C4-2B (cell line): ENCODE measurements around the gene SLC24A4.

Experiments
- H3K27ac ChIP-seq: fragments of 450-650 bp; 2 replicates; pipeline ENCODE4 v1.5.1; 2017
- CTCF ChIP-seq: fragments of 450-650 bp; conservative IDR thresholded peaks from 2 replicates; pipeline ENCODE4 v1.5.1; 2017; ENCODE audit warnings: mild to moderate bottlenecking
- ZFX ChIP-seq: fragments of 450-650 bp; IDR thresholded peaks from 2 replicates; pipeline ENCODE4 v1.6.1; 2017

The SLC24A4 gene

DNA sequence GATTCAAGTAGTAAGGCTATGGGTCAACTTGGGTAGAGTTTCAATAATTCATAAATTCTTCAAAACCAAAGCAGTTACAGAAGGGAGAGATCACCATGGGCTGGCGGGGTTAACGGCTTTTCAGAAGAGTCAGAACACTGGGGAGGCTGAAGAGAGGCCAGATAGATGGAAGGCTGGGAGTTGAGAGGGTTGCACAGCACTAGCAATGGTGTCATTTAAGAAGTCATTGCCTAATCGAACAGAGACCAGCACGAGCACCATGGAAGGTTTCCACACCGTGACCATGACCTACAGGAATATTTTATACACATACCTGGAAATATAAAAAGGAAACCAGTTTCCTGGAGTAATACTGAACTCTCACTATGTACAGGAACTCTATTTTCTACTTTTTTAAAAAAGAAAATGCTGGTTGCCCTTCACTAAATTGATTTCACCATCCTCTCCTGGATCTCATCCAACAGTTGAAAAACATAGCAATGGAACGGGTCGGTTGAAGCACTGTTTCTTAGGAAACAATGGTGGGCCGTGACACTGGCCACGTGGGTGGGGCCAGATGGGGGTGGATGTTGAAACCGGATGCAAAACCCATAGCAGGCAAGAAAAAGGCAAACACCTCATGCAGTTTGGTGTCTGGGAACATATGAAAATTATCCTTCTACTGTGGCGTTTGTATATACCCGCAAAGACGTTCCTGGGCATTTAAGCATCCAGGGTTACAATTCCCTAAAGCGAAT lies 152.7 kb downstream of the SLC24A4 start:
- TF ChIP-seq ZFX (no peak), CTCF (no peak)
- H3K27ac ChIP-seq: no peak overlapping the region

GRCh38 chr14:92480856-92481255 lies 157.9 kb downstream of the SLC24A4 start:
- TF ChIP-seq CTCF (no peak), ZFX (no peak)
- no peak overlapping the region for H3K27ac ChIP-seq

DNA sequence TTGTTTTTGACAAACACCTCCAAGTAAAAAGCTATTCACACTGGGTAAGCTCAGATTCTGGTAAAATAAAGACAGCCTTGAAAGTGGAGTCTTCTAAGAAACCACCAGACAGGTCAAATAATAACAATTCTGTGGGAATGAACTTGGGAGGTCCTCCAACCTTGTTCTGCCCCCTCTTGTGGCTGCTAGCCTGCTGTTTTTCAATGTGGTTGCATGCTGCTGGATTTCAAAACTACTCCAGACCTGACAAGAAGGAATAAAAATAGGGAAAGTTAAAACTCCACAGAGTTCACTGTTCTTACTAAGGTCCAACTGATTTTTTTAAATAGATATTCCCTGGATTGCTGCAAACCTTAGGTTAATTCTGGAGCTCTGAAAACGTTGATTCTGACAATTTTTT lies 158.4 kb downstream of the SLC24A4 start:
- H3K27ac ChIP-seq: no peak overlapping the region
- no peak for TF ChIP-seq CTCF
- no peak for TF ChIP-seq ZFX

GRCh38 chr14:92481811-92482555 lies 159.0 kb downstream of the SLC24A4 start:
- TF ChIP-seq CTCF (no peak), ZFX (no peak)
- H3K27ac ChIP-seq: no peak overlapping the region

- TF ChIP-seq ZFX: no peak
- H3K27ac ChIP-seq: no peak overlapping the region
Observed at GRCh38 chr14:92482621-92483319, 159.8 kb downstream of the SLC24A4 start.

DNA sequence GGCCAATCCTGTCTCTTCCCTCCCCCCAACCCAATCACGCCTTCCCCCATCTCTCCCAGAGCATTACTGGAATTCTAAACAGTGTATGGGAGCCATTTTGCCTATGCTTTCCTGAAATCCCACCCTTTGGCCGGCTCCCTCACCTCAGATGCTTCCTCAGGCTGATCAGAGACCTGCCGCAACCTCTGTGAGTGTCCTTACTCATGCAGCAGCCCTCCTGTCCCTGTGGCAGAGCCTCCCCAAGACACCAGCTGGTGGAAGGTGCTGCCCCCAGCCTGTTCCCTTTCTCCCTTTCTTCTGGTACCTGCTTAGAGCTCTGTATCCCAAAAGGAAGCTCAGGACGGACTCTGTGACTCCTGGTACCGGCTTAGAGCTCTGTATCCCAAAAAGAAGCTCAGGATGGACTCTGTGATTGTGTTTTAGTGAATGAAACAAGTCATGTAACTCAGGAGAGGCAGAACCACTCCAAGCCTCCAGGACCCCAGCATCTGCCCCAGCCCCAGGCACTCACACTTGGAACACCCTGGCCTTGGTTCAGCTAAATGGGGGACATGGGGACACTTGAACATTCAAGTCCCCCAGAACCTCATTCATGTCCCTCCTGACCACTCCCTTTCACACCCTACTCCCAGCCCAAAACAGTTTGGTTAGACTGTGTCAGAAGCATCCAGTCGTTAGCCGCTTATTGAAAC lies 161.3 kb downstream of the SLC24A4 start:
- TF ChIP-seq CTCF (no peak), ZFX (no peak)
- no peak overlapping the region for H3K27ac ChIP-seq

DNA sequence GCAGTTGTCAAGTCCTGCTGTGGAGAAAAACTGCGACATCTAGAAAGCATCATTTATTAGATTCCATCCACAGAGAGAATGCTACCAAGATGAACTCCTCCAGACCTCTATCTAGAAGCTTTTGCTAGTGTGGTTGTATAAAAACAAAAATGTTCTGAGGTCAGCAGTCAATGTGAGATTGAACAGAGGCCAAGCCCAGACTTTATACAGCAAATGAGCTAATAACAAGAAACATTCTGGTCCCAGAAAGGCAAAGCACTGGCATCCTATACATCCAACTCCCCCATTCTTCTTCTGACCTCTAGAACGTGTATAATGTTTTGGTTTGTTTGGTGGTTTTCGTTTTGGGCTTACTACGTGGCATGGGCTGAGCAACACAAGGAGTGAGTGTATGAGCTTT lies 163.9 kb downstream of the SLC24A4 start:
- no peak for TF ChIP-seq ZFX
- no peak overlapping the region for H3K27ac ChIP-seq
